ENCODE results near the gene CLEC9A.

CLEC9A gene

DNA sequence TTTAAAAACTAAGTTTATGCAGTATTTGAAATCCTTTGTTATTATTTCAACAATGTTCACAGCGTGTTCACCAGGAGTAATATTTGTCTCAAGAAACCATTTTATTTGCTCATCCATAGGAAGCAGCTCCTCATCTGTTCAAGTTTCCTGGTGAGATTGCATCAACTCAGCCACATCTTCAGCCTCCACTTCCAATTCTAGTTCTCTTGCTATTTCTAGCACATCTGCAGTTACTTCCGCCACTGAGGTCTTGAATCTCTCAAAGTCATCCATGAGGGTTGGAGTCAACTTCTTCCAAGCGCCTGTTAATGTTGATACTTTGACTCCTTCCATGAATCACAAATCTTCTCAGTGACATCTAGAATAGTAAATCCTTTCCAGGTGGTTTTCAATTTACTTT is 18.0 kb downstream of the CLEC9A start:
- no peak overlapping the region for H3K4me3 ChIP-seq (ENCODE audit: low read depth, low read length)
- no peak for DNase-seq (ENCODE audit: low read depth)
- TF ChIP-seq, protein P1, sequence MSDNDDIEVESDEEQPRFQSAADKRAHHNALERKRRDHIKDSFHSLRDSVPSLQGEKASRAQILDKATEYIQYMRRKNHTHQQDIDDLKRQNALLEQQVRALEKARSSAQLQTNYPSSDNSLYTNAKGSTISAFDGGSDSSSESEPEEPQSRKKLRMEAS (IDR thresholded peaks at IDR 0.05; ENCODE audit: low read depth, low read length): no peak
- no peak for TF ChIP-seq POLR2A (IDR thresholded peaks at IDR 0.05; ENCODE audit: extremely low read depth, insufficient read length)
- TF ChIP-seq, protein P2, sequence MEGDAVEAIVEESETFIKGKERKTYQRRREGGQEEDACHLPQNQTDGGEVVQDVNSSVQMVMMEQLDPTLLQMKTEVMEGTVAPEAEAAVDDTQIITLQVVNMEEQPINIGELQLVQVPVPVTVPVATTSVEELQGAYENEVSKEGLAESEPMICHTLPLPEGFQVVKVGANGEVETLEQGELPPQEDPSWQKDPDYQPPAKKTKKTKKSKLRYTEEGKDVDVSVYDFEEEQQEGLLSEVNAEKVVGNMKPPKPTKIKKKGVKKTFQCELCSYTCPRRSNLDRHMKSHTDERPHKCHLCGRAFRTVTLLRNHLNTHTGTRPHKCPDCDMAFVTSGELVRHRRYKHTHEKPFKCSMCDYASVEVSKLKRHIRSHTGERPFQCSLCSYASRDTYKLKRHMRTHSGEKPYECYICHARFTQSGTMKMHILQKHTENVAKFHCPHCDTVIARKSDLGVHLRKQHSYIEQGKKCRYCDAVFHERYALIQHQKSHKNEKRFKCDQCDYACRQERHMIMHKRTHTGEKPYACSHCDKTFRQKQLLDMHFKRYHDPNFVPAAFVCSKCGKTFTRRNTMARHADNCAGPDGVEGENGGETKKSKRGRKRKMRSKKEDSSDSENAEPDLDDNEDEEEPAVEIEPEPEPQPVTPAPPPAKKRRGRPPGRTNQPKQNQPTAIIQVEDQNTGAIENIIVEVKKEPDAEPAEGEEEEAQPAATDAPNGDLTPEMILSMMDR (IDR thresholded peaks at IDR 0.05; ENCODE audit: low read depth, low read length): no peak
- TF ChIP-seq MYC (IDR thresholded peaks at IDR 0.05; ENCODE audit: low read depth, low read length): no peak

DNA sequence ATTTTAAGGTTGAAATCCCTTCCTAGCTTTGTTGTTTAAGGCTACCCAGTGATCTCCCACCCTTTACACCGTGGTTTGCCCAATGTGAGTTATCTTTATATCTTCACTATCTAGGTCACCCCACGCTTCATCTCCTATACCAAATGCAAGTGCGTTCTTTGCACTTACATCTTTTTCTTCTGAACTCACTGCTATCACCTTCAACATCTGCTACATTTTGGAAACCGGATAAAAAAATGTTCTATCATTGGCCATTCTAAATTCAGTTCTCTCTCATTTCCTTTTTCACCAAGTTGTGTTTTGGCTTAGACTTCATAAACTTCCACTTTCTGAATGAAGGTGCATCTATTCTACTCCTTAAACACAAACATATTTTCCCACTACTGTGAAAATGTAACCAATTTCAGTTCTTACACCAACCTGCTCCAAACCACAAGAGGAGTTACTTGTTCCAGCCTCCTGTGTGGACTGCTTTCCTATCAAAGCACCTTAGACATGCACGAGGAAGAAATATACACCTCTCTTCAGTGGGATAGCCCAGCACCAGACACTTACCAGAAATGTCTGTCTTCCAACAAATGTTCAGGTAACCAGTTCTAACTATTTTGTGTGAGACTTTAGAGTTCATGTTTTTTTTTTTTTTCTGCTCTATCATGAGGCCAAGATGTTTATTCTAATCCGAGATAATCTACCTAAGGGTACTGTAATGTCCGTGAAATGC is 21.9 kb downstream of the CLEC9A start:
- H3K4me3 ChIP-seq (ENCODE audit: low read depth, low read length): no peak overlapping the region
- DNase-seq (ENCODE audit: low read depth): no peak
- TF ChIP-seq MYC (IDR thresholded peaks at IDR 0.05; ENCODE audit: low read depth, low read length) (no peak), POLR2A (IDR thresholded peaks at IDR 0.05; ENCODE audit: extremely low read depth, insufficient read length) (no peak)
- TF ChIP-seq, protein P1 (IDR thresholded peaks at IDR 0.05; ENCODE audit: low read depth, low read length): no peak
- TF ChIP-seq, protein P2 (IDR thresholded peaks at IDR 0.05; ENCODE audit: low read depth, low read length): no peak

DNA sequence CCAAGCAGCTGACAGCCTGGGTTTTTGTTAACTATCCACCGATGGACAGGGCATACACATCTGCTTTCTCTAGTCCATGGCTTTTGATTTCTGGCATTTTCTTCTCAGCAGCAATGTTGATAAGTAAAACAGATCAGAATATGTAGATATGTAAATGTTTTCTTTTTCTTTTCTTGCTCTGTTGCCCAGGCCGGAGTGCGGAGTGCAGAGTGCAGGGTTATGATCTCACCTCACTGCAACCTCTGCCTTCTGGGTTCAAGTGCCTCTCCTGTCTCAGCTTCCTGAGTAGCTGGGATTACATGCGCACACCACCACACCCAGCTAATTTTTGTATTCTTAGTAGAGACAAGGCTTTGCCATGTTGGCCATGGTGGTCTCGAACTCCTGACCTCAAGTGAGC is 27.9 kb downstream of the CLEC9A start:
- TF ChIP-seq, protein P2 (IDR thresholded peaks at IDR 0.05; ENCODE audit: low read depth, low read length): no peak
- TF ChIP-seq MYC (IDR thresholded peaks at IDR 0.05; ENCODE audit: low read depth, low read length) (no peak), POLR2A (IDR thresholded peaks at IDR 0.05; ENCODE audit: extremely low read depth, insufficient read length) (no peak)
- TF ChIP-seq, protein P1 (IDR thresholded peaks at IDR 0.05; ENCODE audit: low read depth, low read length): no peak
- H3K4me3 ChIP-seq (ENCODE audit: low read depth, low read length): no peak overlapping the region
- no peak for DNase-seq (ENCODE audit: low read depth)

DNA sequence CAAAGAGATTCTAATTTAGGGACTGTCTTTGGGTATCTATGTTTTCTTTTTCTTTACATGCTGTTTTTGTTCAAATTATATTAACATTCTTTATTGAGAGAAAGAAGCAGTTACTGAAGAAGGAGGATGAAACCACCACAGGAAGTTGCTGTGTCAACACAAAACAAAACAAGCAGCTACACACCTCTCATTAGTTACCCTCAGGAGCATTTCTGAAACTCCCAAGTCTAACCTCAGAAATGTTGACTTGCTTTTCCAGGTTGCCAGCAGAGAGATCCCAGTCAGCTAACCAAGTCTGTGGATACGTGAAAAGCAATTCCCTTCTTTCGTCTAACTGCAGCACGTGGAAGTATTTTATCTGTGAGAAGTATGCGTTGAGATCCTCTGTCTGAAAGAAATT is 34.8 kb downstream of the CLEC9A start:
- TF ChIP-seq MYC (IDR thresholded peaks at IDR 0.05; ENCODE audit: low read depth, low read length) (no peak), POLR2A (IDR thresholded peaks at IDR 0.05; ENCODE audit: extremely low read depth, insufficient read length) (no peak)
- TF ChIP-seq, protein P1 (IDR thresholded peaks at IDR 0.05; ENCODE audit: low read depth, low read length): no peak
- TF ChIP-seq, protein P2 (IDR thresholded peaks at IDR 0.05; ENCODE audit: low read depth, low read length): no peak
- no peak overlapping the region for H3K4me3 ChIP-seq (ENCODE audit: low read depth, low read length)
- DNase-seq (ENCODE audit: low read depth): no peak

- no peak for DNase-seq (ENCODE audit: low read depth)
- TF ChIP-seq, protein P2 (IDR thresholded peaks at IDR 0.05; ENCODE audit: low read depth, low read length): no peak
- TF ChIP-seq MYC (IDR thresholded peaks at IDR 0.05; ENCODE audit: low read depth, low read length): no peak
- TF ChIP-seq, protein P1 (IDR thresholded peaks at IDR 0.05; ENCODE audit: low read depth, low read length): no peak
Measured at GRCh38 chr12:10067264-10067663, 36.8 kb downstream of the CLEC9A start.

More at GRCh38 chr12:10067264-10067663, 36.8 kb downstream of the CLEC9A start:
- no peak overlapping the region for H3K4me3 ChIP-seq (ENCODE audit: low read depth, low read length)
